Renal cortex interstitium (tissue), 11 donors: ENCODE results near the gene UPK3A. TPM values are rescaled to one million over a fixed set of nuclear protein-coding genes. Genes with fewer than 3 reads are reported as not detected.
"Not testable (repeated sequence)": the region's sequence is repeated elsewhere in the genome, so short reads cannot be mapped to it uniquely, and the experiment has no call there.

Experiments
- DNase-seq, 11 donors: peaks; one replicate each; pipeline ENCODE4 v3.0.0-alpha.2; 2013; ENCODE audit warnings: low read depth in 9 of 11, low spot score in 4 of 11; ENCODE audit errors: extremely low read depth in 1 of 11
- polyA plus RNA-seq, 3 donors: library from polyadenylated mRNA; unstranded; fragments of 120-200 nt; gene quantifications; one replicate each; pipeline ENCODE4 v1.2.1, GENCODE V29; 2013; ENCODE audit not compliant: insufficient read length in 3 of 3

The UPK3A gene
- polyA plus RNA-seq, 3 donors = 0.65 to 1.3 (median 0.95) TPM

DNA sequence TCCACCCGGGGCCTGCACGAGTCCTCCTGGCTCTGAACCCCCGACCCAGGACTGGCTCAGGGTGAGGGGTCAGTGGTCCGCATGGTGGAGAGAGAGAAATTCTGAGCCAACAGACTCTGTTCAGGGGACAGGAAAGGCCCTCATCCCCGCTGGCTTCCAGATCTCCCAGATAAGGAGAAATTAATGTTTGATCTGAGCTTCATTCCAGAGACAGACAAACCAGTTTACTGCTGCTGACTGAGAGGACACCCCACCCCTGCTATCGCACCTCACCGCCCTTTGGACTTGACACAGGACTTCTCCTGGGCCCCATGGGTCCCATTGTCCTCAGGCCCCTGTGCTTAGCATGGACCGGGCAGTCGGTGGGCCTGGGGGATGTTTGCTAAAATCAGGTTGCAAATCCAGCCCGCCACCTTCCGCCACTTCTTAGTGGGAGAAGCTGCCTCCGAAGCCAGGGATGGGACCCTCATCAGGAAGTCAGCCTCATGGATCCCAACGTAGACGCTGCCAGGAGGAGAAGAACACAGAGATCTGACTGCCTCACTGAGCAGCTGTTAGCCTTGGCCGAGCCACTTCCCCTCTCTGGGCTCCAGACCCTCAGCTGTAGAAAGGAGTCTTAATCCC, 11.2 kb upstream of the UPK3A start:
- DNase-seq = no peak

DNA sequence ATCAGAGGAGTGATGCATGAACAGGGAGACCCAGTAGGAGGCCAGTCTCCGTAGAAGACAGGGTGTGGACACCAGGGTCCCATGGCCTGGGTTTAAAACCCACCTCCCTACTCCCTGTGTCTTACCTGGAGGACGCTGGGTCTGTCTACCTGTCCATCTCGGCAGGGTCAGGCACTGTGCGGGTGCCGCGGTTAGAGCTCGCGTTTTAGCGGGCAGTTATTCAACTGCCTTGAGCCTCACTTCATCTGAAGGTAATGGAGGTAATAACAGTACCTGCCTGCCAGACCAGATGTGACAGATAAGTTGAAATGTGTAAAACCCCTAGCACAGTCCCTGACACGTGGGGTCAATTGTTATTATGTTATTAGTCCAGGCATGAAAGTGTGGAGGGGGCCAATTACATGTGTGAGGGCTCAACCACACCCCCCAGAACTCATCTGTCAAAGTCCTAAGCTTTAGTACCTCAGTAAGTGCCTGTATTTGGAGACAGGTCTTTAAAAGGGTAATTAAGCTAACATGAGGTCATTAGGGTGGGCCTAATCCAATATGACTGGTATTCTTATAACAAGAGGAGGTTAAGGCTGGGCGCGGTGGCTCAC, 8.1 kb upstream of the UPK3A start:
- DNase-seq = no peak

DNA sequence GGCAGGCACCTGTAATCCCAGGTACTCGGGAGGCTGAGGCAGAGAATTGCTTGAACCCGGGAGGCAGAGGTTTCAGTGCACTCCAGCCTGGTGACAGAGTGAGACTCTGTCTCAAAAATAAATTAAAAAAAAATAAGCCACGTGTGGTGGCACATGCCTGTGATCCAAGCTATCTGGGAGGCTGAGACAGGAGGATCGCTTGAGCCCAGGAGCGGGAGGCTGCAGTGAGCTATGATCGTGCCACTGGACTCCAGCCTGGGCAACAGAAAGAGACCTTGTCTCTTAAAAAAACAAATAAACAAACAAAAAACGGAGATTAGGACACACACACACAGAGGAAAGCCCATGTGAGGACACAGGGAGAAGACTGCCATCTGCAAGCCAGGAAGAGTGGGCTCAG, 7.0 kb upstream of the UPK3A start:
- DNase-seq = not testable (repeated sequence)

DNA sequence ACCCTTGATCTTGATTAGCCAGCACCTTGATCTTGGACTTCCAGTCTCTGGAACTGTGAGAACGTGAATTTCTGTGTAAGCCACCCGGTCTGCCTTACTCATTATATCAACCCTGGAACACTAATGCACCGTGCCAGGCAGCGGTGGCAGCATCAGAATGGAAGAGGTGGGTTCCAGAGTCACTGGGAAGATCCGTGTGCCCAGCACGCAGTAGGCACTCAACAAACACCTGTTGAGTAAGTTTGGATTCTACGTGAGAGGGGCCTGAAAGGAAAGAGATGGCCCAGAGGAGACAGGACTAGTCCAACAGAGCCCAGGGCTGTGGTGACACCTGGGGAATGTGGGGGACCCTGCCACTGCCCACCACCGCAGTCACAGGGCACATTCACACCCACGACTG, 6.6 kb upstream of the UPK3A start:
- DNase-seq = no peak

DNA sequence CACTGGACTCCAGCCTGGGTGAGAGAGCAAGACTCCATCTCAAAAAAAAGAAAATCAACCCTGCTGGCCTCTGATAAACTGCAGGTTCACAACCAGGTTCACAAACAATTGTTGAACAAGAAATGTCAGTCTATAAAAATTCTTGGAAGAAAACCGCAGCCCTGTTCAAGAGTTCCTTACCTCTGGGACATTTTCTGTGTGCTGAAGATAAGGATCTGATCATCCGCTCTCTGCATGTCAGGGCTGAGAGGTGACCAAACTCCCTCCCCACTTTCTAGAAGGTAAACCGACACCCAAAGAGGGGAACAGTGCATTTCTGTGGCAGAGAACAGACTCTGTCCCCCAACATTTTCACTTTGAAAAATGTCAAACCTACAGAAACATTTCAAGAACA, 4.2 kb upstream of the UPK3A start:
- DNase-seq = no peak

DNA sequence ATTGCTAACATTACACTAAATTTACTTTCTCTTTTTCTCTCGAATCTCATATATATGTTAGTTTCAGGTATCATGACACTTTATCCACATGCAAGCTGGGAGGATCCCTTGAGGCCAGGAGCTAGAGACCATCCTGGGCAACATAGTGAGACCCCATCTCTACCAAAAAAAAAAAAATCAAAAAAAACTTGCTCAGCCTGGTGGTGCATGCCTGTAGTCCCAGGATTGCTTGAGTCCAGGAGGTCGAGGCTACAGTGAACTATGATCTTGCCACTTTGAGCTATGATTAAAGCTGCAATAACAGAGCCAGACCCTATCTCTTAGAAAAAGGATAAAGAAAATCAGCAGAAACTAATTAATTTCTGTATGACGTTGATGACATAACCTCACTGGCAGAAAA, 3.7 kb upstream of the UPK3A start:
- no peak for DNase-seq

DNA sequence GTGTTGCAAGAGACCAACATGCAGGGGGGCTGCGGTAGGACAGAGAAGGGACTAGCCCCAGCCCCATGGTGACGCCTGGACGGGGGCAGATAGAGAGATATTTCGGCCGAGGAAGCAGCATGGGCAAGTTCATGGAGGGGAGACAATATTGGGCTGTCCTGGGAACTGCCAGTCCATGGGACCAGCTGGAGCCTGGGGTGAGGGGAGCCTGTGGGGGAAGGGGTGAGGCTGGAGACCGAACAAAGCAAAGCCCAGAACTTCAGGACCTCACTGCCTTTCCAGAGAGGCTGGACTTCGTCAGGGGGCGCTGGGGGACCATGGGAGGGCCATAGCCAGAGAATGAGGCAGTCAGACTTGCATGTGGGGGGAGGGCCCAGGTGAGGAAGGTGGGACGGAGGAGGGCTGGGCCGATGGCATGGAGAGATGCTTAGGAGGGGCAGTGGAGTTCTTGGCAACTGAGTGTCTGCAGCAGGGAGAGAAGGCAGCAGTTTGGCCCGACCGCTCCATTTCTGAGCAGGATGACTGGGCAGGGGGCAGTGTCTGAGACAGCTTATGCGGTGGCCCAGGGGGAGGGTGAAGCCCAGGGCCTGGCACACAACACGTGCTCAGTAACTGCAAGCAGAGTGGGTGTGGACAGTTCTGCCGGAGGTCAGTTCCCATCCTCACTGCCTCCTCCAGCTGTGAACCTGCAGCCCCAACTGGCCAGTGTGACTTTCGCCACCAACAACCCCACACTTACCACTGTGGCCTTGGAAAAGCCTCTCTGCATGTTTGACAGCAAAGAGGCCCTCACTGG, 712 bp downstream of the UPK3A start:
- DNase-seq = no peak

DNA sequence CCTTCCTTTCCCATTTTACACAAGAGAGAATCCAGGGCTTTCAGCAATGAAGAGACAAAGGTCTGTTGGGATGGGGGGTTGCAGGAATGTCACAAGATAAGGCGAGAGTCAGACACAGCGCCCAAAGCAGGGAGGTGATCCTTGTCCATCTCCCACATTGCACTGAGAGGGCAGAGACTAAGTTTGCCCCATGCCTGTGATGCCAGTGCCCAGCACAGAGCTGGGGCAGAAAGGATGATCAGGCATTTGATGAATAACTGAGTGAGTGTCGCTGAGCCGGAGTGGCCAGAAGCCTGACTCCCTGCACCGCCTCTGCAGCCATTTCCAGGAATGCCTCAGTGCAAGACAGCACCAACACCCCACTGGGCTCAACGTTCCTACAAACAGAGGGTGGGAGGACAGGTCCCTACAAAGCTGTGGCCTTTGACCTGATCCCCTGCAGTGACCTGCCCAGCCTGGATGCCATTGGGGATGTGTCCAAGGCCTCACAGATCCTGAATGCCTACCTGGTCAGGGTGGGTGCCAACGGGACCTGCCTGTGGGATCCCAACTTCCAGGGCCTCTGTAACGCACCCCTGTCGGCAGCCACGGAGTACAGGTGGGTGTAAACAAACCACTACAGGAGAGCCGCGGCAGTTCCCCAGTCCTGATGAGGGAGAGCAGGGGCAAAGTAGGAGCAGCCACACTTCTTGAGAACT, 2.3 kb downstream of the UPK3A start:
- no peak for DNase-seq

DNA sequence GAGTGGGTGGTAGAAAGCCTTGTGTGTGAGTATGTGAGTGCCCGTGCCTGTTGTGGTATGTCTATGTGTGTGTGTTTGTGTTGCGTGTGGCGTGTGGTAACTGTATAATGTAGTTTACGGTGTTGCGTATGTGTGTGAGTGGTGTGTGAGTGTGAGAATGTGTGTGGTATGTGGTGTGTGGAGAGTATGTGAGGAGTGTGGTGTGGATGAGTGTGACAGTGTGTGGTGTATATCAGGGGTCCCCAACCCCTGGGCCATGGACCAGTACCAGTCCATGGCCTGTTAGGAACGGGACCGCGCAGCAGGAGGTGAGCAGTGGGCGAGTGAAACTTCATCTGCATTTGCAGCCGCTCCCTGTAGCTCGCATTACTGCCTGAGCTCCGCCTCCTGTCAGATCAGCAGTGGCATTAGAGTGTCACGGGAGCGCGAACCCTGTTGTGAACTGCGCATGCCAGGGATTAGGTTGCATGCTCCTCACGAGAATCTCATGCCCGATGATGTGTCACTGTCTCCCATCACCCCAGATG, 5.7 kb downstream of the UPK3A start:
- peak in 1 of 11 donors; percentile 33 for DNase-seq

DNA sequence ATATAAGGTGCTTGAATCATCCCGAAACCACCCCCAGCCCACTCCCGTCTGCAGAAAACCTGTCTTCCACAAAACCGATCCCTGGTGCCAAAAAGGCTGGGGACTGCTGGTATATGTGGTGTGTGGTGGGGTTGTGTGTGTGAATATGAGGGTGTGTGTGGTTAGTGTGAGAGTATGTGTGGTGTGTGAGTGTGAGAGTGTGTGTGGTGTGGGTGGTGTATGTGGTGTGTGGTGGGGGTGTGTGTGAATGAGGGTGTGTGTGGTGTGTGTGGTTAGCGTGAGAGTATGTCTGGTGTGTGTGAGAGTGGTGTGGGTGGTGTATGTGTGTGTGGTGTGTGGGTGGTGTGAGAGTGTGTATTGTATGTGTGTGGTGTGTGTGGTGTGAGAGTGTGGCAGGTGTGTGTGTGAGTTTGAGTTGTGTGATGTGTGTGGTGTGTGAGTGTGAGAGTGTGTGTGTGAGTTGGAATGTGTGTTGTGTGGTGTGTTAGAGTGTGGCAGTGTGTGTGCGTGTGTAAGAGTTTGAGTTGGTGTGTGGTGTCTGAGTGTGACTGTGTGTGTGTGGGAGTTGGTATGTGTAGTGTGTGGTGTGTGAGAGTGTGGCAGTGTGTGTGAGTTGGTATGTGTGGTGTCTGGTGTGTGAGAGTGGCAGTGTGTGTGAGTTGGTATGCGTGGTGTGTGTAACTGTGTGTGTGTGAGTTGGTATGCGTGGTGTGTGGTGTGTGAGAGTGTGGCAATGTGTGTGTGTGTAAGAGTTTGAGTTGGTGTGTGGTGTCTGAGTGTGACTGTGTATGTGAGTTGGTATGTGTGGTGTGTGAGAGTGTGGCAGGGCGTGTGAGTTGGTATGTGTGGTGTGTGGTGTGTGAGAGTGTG, 6.5 kb downstream of the UPK3A start:
- no peak for DNase-seq

DNA sequence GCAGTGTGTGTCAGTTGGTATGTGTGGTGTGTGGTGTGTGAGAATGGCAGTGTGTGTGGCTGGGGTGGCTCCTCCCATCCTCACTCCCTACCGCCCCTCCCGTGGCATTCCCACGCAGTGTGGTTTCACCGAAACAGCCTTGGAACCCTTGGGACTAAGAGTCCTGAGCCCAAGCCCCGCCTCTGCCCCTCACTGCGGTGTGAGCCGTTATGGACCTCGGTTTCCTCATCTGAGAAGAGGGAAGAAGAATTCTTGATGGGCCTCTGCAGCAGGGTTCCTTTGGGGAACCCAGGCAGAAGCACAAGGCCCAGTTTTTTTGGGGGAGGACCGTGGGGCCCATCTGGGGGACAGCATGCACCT, 7.2 kb downstream of the UPK3A start:
- no peak for DNase-seq

DNA sequence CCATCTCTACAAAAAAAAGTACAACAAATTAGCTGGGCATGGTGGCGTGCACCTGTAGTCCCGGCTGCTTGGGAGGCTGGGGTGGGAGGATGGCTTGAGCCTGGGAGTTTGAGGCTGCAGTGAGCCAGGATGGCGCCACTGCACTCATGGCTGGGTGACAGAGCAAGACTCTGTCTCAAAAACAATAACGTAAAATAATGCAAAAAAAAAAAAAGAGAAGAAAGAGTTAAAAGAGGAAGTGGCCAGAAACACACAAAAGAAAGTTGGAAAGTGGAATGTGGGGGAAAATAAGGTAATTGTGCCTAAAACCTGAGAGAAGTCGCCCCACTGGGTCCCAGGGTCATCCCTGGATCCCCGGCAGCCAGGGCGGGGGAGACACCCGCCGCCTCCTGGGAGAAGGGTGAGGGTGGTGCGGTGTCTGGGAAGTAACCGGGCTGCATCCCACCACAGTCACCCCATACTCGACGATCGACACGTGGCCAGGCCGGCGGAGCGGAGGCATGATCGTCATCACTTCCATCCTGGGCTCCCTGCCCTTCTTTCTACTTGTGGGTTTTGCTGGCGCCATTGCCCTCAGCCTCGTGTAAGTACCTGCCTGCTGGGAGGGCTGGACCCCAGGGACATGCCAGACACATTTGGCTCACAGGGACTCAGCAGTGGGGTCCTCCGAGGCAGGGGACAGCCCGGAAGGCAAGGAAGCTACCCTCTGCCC, 8.1 kb downstream of the UPK3A start:
- DNase-seq = no peak

DNA sequence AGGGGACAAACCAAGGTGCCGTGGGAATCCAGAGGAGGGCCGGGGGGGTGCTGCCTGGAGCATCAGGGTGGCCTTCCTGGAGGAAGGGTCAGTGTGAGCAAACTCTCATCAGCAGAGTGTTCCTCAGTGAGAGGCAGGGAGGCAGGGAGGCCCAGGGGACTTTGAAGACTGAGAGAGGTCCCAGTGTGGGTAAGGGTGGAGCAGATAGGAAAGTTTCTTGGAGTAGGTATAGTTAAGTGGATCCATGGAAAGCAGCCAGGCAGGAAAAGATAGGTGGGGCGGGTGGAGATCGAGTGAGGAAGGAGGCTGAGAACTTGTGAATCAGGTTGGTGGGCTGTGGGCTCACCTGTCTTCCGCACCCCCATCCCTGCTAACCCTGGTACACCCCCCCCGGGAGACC, 9.3 kb downstream of the UPK3A start:
- DNase-seq = no peak

DNA sequence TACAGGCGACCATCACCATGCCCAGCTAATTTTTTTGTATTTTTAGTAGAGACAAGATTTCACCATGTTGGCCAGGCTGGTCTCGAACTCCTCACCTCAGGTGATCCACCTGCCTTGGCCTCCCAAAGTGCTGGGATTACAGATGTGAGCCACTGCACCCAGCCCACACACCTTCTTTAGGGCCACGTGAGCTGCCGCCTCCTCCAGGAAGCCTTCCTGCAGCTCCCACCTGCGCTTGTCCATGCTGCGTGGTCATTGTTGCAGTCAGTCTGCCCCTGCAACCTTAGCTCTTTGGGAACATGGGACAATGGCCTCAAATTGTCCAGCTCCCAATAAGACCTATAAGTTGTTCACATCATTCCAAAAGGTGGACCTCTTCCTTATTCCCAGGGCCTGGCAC, 10.3 kb downstream of the UPK3A start:
- not testable (repeated sequence) for DNase-seq

DNA sequence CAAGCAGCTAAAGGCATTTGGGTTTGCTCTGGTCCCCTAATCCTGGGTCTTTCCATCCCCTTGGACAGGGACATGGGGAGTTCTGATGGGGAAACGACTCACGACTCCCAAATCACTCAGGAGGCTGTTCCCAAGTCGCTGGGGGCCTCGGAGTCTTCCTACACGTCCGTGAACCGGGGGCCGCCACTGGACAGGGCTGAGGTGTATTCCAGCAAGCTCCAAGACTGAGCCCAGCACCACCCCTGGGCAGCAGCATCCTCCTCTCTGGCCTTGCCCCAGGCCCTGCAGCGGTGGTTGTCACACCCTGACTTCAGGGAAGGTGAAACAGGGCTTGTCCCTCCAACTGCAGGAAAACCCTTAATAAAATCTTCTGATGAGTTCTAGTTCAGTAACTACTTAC, 10.7 kb downstream of the UPK3A start:
- no peak for DNase-seq

DNA sequence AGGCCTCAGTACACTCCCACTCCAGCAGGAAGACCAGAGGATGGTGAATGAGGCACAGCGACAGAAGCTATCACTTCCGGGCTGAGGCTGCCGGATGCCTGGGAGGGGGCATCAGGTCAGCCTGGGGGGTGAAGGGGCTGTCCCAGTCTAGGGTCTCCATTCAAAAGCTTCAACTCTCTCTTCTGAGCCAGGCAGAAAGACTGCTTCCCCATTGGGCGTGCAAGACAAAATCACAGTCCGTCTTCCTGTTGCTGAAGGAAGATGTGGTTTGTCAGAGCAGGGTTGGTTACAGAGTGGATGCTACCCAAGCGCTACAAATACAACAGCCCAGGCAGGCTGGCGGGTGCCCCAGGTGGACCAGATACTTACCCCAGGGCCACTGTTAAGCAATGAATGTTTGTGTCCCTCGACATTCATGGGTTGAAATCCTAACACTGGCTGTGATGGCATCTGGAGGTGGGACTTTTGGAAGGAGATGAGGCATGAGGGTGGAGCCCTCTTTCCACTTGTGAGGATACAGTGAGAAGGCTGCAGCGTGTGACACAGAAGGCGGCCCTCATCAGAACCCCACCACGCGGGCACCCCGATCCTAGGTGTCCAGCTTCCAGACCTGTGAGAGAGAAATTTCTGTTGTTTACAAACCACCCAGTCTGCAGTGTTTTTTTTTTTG, 12.0 kb downstream of the UPK3A start:
- DNase-seq = no peak

DNA sequence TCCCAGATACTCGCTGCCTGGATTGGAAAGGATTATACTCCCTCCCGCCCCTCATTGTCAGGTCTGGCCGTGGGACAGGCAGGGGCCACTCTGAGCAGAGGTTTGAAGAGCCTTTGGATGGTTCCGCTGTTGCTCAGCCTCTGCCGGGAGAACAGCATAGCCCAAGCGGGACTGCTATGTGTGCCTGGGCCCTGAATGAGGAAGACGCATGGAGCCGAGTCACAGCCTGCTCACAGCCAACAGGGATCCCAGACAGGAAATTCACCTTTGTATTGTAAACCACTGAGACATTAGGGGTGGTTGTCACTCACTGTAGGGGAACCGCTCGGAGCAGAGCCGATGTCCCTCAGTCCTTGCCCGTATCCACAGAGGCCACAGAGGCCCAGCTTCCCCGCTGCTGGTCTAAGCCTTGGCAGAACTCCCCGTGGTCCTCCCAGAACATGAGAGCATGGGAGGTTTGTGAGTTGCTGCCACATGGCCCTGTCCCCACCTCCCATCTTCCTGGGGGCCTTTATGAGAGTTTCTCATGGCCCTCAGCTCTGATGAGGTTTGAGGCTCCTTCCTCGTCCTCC, 14.3 kb downstream of the UPK3A start:
- no peak for DNase-seq
